ENCODE measurements around the gene TUFM. TPM values are rescaled to one million over a fixed set of nuclear protein-coding genes. Genes with fewer than 3 reads are reported as not detected.

Gene TUFM
- total RNA-seq, 1 experiment from 2014 or later: 207 TPM

DNA sequence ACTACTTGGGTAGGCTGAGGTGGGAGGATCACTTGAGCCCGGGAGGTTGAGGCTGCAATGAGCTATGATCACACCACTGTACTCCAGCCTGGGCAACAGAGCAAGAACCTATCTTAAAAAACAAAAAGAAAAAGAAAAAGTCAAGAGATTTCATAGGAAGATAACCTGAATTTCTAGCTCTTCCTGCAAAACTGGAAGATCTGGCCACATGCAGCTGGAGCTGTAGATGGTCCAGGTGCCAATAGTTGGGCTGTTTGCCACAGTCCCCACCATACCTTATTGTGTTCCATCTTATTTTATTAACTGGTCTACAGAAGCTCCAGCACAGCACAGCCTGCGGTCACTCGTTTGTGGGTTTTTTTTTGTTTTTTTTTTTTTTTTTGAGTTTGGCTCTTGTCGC lies 47.1 kb upstream of the TUFM start:
- Histone ChIP-seq H2AFZ (ENCODE audit: low read length) (no peak overlapping the region), H3K9me3 (ENCODE audit: control insufficient read depth, low read depth, low read length) (no peaks in the 10 kb centered on the region), H3T11ph (ENCODE audit: low read length) (no peak overlapping the region), H2BK15ac (ENCODE audit: low read depth, low read length) (no peak overlapping the region), H4K5ac (ENCODE audit: insufficient read length, low read depth, low read length) (no peak overlapping the region), H3K79me2 (ENCODE audit: insufficient read depth, low read length) (no peaks in the 10 kb centered on the region), H3K9ac (ENCODE audit: extremely low read depth, insufficient read length, low read length) (no peak overlapping the region), H2BK120ac (ENCODE audit: low read depth, low read length, poor library complexity, severe bottlenecking) (no peak overlapping the region), H2BK5ac (ENCODE audit: insufficient read length, low read length) (no peak overlapping the region), H2BK20ac (ENCODE audit: low read depth, low read length, poor library complexity, severe bottlenecking) (no peak overlapping the region), H4K20me1 (ENCODE audit: control insufficient read depth, insufficient read depth, insufficient read length) (no peaks in the 10 kb centered on the region), H3K27me3 (ENCODE audit: insufficient read depth, low read length) (no peaks in the 10 kb centered on the region), H3K18ac (ENCODE audit: insufficient read length, low read depth, low read length) (no peak overlapping the region), H3K23me2 (ENCODE audit: insufficient read length, low read depth, low read length, poor library complexity, severe bottlenecking) (no peaks in the 10 kb centered on the region), H3K4me1 (ENCODE audit: insufficient read depth, low read length) (no peaks in the 10 kb centered on the region), H3K4me2 (ENCODE audit: insufficient read depth, insufficient read length, low read length) (no peak overlapping the region), H4K91ac (ENCODE audit: insufficient read length, low read depth, low read length) (no peak overlapping the region), H4K8ac (replicated peaks; ENCODE audit: insufficient read length, low read depth, low read length) (no peak overlapping the region), H3K23ac (ENCODE audit: insufficient read length, low read depth, low read length) (no peak overlapping the region), H3K4ac (ENCODE audit: low read depth, low read length) (no peak overlapping the region), H3K27ac (ENCODE audit: insufficient read length, low read depth, low read length) (no peak overlapping the region), H2BK12ac (ENCODE audit: insufficient read length, low read depth, low read length) (no peak overlapping the region), H2AK5ac (ENCODE audit: insufficient read length, low read length) (no peak overlapping the region), H3K14ac (ENCODE audit: insufficient read depth, low read length) (no peak overlapping the region), H3K56ac (ENCODE audit: insufficient read length, low read depth, low read length) (no peak overlapping the region), H3K79me1 (ENCODE audit: insufficient read depth, low read depth, low read length, poor library complexity, severe bottlenecking) (no peaks in the 10 kb centered on the region)
- TF ChIP-seq, protein P1, sequence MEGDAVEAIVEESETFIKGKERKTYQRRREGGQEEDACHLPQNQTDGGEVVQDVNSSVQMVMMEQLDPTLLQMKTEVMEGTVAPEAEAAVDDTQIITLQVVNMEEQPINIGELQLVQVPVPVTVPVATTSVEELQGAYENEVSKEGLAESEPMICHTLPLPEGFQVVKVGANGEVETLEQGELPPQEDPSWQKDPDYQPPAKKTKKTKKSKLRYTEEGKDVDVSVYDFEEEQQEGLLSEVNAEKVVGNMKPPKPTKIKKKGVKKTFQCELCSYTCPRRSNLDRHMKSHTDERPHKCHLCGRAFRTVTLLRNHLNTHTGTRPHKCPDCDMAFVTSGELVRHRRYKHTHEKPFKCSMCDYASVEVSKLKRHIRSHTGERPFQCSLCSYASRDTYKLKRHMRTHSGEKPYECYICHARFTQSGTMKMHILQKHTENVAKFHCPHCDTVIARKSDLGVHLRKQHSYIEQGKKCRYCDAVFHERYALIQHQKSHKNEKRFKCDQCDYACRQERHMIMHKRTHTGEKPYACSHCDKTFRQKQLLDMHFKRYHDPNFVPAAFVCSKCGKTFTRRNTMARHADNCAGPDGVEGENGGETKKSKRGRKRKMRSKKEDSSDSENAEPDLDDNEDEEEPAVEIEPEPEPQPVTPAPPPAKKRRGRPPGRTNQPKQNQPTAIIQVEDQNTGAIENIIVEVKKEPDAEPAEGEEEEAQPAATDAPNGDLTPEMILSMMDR (conservative IDR thresholded peaks at IDR 0.05): no peak
- DNase-seq: no peak
- no peaks in the 10 kb centered on the region for H3K27me3 Mint-ChIP-seq (ENCODE audit: low read depth)
- H3K4me1 Mint-ChIP-seq: no peaks in the 10 kb centered on the region
- no peak overlapping the region for H3K27ac Mint-ChIP-seq
- no peaks in the 10 kb centered on the region for H3K9me3 Mint-ChIP-seq
- H3K4me3 Mint-ChIP-seq: no peak overlapping the region
- peaks cover 0 to 2% (median 0%) of the 10 kb centered on the region in 3 experiments; a peak in 1 of 7 replicates for H3K36me3 Mint-ChIP-seq (ENCODE audit: insufficient read depth in 1 of 3, low read depth in 3 of 3)
- no CpG with 5 or more reads among the region's 4 CpGs for WGBS (ENCODE audit: extremely low coverage, insufficient read length, low lambda C conversion rate)
